NCI-H774 (cell line): ENCODE results near the gene AKAP8L.
"Not testable (repeated sequence)": the region's sequence is repeated elsewhere in the genome, so short reads cannot be mapped to it uniquely, and the experiment has no call there.

ENCODE experiments used
- DNase-seq: peaks from one replicate; lab custom pipeline; 2025; lab: John Stamatoyannopoulos, UW

AKAP8L gene

GRCh38 chr19:15379083-15379998 is 39.4 kb downstream of the AKAP8L start, which contains the start of gene AKAP8:
Gene AKAP8, minus strand, starts transcription at chr19:15379787. Its CDS starts 56 bp downstream, at chr19:15379731.
- DNase-seq: peak; percentile 96

GRCh38 chr19:15378534-15379082 is 40.2 kb downstream of the AKAP8L start:
- DNase-seq: peak; percentile 3

- no peak for DNase-seq
Observed at GRCh38 chr19:15374796-15375440, 43.9 kb downstream of the AKAP8L start.

- DNase-seq: no peak
Observed at GRCh38 chr19:15374105-15374651, 44.6 kb downstream of the AKAP8L start.

- DNase-seq: no peak
Observed at GRCh38 chr19:15373644-15374043, 45.1 kb downstream of the AKAP8L start.

GRCh38 chr19:15372891-15373301 is 45.9 kb downstream of the AKAP8L start:
- DNase-seq: no peak

GRCh38 chr19:15372470-15372869 is 46.3 kb downstream of the AKAP8L start:
- no peak for DNase-seq

GRCh38 chr19:15371786-15372380 is 46.9 kb downstream of the AKAP8L start:
- DNase-seq: no peak

GRCh38 chr19:15371119-15371518 is 47.7 kb downstream of the AKAP8L start:
- no peak for DNase-seq

GRCh38 chr19:15369594-15369891 is 49.2 kb downstream of the AKAP8L start:
- DNase-seq: no peak

GRCh38 chr19:15368798-15369593 is 49.8 kb downstream of the AKAP8L start:
- DNase-seq: no peak

- DNase-seq: no peak
Observed at GRCh38 chr19:15368051-15368632, 50.6 kb downstream of the AKAP8L start.

GRCh38 chr19:15367439-15367838 is 51.3 kb downstream of the AKAP8L start:
- no peak for DNase-seq

GRCh38 chr19:15365264-15365663 is 53.5 kb downstream of the AKAP8L start:
- DNase-seq: no peak

GRCh38 chr19:15363791-15364190 is 55.0 kb downstream of the AKAP8L start:
- DNase-seq: not testable (repeated sequence)

GRCh38 chr19:15363048-15363447 is 55.7 kb downstream of the AKAP8L start:
- DNase-seq: not testable (repeated sequence)

GRCh38 chr19:15360015-15360414 is 58.8 kb downstream of the AKAP8L start:
- DNase-seq: not testable (repeated sequence)

GRCh38 chr19:15358918-15359317 is 59.9 kb downstream of the AKAP8L start:
- DNase-seq: no peak

GRCh38 chr19:15357906-15358305 is 60.9 kb downstream of the AKAP8L start:
- DNase-seq: no peak

GRCh38 chr19:15354566-15355296 is 64.1 kb downstream of the AKAP8L start:
- no peak for DNase-seq
